IPS-20b (cell line): Measurements from ENCODE around the gene MED25.

ENCODE experiments used
- H3K27ac ChIP-seq: one replicate; pipeline ENCODE4 v1.5.1; 2013; ENCODE audit warnings: low read length
- H3K27me3 ChIP-seq: 2 replicates; pipeline ENCODE4 v1.6.1; 2013; ENCODE audit warnings: mild to moderate bottlenecking, low read length, inconsistent platforms; ENCODE audit not compliant: insufficient read depth
- H3K36me3 ChIP-seq: 2 replicates; pipeline ENCODE4 v1.6.1; 2013; ENCODE audit warnings: low read depth, mild to moderate bottlenecking, inconsistent platforms, low read length, moderate library complexity; ENCODE audit not compliant: insufficient read depth
- H3K4me1 ChIP-seq: 2 replicates; pipeline ENCODE4 v1.6.1; 2013; ENCODE audit warnings: mild to moderate bottlenecking, control low read depth, inconsistent platforms, low read length, moderate library complexity; ENCODE audit not compliant: insufficient read depth
- H3K4me3 ChIP-seq: 2 replicates; pipeline ENCODE4 v1.5.1; 2013; ENCODE audit warnings: mild to moderate bottlenecking, low read length, inconsistent platforms
- H3K9ac ChIP-seq: 2 replicates; pipeline ENCODE4 v1.6.1; 2013; ENCODE audit warnings: low read depth, mild to moderate bottlenecking, inconsistent platforms, low read length, moderate library complexity
- H3K9me3 ChIP-seq: 2 replicates; pipeline ENCODE4 v1.6.1; 2013; ENCODE audit warnings: mild to moderate bottlenecking, low read depth, low read length, inconsistent platforms; ENCODE audit not compliant: insufficient read depth

Gene MED25

DNA sequence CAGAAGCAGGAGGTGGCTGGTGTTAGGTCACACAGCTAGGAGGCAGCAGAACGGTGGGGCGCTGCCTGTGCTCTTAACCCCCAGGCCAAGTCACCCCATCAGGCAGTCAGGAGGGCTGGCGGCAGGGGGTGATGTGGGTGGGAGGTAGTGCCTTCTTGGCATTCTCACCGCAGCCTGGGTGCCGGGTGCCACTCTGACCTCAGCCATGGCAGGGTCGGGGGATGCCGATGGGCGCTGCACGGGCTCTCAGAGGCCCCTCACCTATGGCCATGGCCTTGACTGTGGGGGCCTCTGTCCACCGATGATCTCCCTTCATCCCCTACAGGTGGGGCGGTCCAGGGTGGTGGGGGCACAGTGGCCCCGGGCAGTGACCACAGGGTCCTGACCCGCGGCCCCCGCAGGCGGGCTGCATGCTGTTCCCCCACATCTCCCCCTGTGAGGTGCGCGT is 38.5 kb downstream of the MED25 start:
- Histone ChIP-seq H3K9ac (no peak overlapping the region), H3K9me3 (no peaks in the 10 kb centered on the region), H3K4me3 (no peak overlapping the region), H3K36me3 (peaks cover 82% of the 10 kb centered on the region), H3K27ac (no peak overlapping the region), H3K27me3 (no peaks in the 10 kb centered on the region), H3K4me1 (peaks cover 7% of the 10 kb centered on the region; the same call in 1 of the 2 replicates)

DNA sequence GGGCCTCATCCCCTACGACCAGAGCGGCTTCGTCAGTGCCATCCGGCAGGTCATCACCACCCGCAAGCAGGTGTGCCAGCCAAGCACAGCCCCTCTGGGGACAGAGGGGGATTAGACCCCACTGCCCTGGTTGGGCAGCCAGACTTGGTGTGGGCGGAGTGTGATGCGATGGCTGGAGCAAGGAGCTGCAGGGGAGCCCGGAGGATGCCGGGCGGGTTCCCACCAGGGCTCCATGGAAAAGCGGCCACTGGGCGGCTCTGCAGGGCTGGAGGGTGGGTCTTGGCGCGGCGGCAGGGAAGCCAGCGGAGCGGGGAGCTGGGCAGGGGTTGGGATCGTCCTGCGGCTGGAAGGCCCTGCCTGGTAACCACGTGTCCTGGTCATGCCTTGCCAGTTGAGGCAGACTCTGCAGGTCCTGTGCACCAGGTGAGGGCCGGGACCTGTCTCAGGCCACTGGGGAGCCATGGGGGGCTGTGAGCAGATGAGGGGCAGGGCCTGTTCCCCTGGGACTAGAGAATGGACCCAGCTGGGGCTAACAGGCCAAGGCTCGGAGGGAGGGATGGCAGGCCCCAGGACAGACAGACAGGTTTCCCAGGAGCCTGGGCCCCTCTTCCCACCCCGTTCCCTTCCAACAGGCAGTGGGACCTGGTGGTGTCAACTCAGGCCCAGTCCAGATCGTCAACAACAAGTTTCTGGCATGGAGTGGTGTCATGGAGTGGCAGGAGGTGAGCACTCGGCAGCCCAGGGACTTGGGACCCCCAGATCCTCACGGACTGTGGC is 39.2 kb downstream of the MED25 start:
- H3K36me3 ChIP-seq: peaks cover 83% of the 10 kb centered on the region
- no peaks in the 10 kb centered on the region for H3K9me3 ChIP-seq
- no peak overlapping the region for H3K27ac ChIP-seq
- no peak overlapping the region for H3K4me3 ChIP-seq
- H3K9ac ChIP-seq: no peak overlapping the region
- no peaks in the 10 kb centered on the region for H3K27me3 ChIP-seq
- H3K4me1 ChIP-seq: peaks cover 6% of the 10 kb centered on the region; the same call in 1 of the 2 replicates

DNA sequence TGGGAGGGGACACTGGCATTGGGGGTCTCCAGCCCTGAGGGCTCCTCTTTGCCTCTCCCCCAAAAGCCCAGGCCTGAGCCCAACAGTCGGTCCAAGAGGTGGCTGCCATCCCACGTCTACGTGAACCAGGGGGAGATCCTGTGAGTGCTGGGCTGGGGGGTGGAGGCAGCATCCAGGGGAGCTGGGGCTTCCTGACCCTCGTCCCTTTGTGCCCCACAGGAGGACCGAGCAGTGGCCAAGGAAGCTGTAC is 39.7 kb downstream of the MED25 start:
- Histone ChIP-seq H3K9me3 (no peaks in the 10 kb centered on the region), H3K4me3 (no peak overlapping the region), H3K36me3 (peaks cover 78% of the 10 kb centered on the region), H3K4me1 (peaks cover under 1% of the 10 kb centered on the region; the same call in 1 of the 2 replicates), H3K27ac (no peak overlapping the region), H3K27me3 (no peaks in the 10 kb centered on the region), H3K9ac (no peak overlapping the region)

DNA sequence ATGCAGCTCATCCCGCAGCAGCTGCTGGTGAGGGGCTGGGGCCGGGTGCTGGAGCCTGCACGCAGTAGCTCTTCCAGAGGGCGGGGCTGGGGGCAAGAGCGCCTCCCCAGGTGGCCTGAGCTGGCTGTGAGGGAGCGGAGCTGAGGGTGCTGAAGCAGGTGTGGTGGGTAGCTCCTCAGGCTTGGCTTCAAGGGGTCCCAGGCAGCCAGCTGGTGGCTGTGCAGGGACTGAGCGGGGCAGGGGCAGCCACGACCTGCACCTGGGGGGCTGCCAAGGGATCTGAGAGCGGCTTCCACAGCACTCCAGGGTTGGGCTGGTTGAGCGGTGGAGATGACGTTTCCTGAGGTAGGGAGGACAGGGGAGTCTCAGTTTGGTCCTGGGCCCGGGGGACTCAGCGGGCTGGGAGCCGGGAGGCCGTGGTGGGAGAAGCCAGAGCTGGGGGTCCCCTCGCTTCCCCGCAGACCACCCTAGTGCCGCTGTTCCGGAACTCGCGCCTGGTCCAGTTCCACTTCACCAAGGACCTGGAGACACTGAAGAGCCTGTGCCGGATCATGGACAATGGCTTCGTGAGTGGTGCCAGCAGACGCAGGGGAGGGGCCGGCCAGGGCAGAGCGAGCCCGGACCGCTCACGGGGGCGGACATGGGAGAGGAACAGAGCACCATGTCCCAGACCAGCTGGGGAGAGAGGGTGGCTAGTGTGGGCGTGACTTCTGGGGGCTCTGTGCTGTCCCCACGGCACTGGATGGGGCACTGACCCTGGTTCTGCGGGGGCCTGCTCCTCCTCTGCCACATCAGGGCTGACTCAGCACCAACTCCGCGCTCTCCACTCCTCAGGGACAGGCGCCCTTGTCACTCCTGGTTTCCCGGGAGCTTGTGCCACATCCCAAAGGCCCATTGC is 40.2 kb downstream of the MED25 start:
- H3K4me3 ChIP-seq: no peak overlapping the region
- no peaks in the 10 kb centered on the region for H3K27me3 ChIP-seq
- H3K9me3 ChIP-seq: no peaks in the 10 kb centered on the region
- H3K36me3 ChIP-seq: peaks cover 80% of the 10 kb centered on the region
- H3K27ac ChIP-seq: no peak overlapping the region
- no peaks in the 10 kb centered on the region for H3K4me1 ChIP-seq
- H3K9ac ChIP-seq: no peak overlapping the region

DNA sequence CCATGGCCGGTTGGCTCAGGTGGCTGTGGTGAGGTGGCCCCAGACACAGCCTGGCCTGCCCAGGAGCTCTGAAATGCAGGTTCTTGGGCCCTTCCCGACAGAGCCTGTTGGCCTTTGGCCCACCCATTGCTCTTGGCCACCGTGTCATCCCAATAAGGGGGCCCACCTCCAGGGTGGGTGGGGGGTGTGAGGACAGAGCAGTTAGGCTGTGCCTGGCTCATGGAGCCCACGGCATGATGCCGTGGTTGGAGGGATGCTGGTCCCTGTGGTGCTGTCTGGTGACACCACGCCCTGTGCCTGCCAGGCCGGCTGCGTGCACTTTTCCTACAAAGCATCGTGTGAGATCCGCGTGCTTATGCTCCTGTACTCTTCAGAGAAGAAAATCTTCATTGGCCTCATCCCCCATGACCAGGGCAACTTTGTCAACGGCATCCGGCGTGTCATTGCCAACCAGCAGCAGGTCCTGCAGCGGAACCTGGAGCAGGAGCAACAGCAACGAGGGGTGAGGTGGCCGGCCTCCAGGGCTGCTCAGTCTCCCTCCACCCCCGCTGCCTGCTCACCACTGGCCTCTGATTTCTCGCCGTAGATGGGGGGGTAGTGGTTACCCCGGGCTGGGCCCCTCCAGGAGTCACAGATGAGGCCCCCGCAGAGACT is 41.7 kb downstream of the MED25 start:
- H3K9me3 ChIP-seq: no peaks in the 10 kb centered on the region
- H3K36me3 ChIP-seq: peaks cover 90% of the 10 kb centered on the region
- H3K27ac ChIP-seq: no peak overlapping the region
- H3K9ac ChIP-seq: no peak overlapping the region
- H3K27me3 ChIP-seq: no peaks in the 10 kb centered on the region
- H3K4me3 ChIP-seq: no peak overlapping the region
- no peaks in the 10 kb centered on the region for H3K4me1 ChIP-seq

DNA sequence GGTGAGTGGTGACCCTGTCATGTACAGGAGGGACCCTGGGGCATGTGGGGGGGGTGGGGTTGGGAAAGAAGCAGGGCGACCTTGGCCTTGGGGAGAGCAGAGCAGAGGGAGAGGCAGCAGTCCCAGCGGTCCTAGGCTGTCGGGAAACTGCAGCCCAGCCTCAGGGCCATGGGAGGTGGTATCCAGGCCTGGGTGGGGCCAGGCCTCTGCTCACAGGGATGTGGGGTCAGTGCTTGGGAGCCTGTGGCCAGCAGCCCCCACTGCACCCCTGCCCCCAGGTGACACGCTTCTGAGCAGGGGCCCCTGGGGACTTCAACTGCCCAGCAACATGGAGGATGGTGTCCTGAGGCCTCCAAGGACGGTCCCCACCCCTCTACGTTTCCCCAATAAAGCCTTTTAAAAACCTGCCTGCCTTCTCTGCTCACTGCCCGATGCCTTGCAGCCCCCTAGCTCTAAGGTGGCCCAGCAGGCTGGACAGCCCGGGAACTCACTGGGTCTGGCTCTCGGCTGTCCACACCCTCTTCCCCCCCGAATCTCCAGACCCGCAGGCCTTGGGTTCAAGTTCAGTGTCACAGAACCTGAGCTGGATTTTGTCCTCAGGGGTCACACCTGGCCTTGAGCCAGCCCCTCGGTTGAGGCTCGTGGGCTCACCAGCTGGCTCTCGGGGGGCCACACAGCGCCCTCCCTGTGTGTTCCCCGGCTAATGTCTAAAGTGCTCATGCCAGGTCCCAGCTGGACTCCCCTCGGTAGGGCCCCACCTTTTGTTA is 42.4 kb downstream of the MED25 start:
- H3K27me3 ChIP-seq: no peaks in the 10 kb centered on the region
- no peak overlapping the region for H3K4me3 ChIP-seq
- no peaks in the 10 kb centered on the region; the same call in 1 of the 2 replicates for H3K4me1 ChIP-seq
- no peak overlapping the region for H3K27ac ChIP-seq
- H3K36me3 ChIP-seq: peaks cover 86% of the 10 kb centered on the region
- no peak overlapping the region for H3K9ac ChIP-seq
- H3K9me3 ChIP-seq: no peaks in the 10 kb centered on the region

DNA sequence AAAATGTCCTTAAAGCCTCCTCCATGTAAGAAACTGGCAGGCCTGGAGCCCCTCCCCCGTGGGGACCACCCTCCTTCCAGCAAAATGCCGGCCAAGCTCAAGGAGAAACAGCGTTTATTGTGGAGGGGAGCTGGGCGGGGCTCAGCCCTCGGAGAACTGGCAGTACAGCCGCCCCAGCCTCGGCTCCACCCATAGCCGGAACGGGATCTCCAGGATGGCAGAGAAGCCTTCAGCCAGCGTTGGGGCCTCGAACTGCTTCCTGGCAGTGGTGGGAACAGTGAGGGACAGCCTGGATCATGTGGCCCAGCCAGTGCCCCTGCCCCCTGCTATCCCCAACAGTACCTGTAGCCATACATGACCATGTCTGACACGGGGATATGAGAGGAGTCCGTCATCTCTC is 43.0 kb downstream of the MED25 start:
- Histone ChIP-seq H3K27me3 (no peaks in the 10 kb centered on the region), H3K4me1 (peaks cover 2% of the 10 kb centered on the region; the same call in 1 of the 2 replicates), H3K4me3 (no peak overlapping the region), H3K9me3 (no peaks in the 10 kb centered on the region), H3K9ac (no peak overlapping the region), H3K27ac (no peak overlapping the region), H3K36me3 (peaks cover 81% of the 10 kb centered on the region)

DNA sequence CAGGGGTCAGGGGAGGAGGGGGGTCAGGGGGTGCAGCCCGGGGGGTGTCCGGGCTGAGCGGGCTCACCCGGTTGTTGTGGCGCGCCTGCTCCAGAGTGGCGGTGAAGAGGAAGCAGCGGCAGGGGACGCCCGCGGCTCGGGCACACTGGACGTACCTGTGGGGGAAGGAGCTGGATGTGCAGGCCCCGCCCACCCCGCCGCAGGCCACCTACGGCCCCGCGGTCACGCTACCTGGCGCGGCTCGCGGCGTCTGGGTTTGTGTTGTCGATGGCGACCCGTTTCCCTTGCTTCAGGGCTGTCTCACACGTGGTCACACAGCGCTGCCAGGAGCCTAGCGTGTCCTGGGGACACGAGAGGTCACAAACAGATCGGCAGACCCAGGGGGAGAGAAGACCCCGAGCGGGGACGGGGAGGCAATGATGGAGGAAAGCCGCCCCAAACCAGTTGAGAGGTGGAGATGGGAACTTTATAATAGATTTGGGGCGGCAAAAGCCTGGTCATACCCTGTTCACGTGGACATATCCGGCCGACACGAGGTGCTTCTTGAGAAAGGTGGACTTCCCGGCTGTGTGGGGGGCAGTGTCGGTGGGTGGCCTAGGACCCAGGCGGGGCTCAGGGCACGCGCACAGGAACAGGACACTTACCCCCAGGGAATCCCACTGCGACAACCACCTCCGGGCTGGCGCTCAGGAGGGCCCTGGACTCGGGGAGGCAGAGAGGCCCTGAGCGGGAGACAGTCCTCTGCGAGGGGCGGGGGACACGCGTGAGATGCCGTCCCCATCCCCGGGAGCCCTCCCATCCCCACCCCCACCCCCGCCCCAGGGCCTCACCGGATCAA is 43.7 kb downstream of the MED25 start:
- Histone ChIP-seq H3K4me1 (peaks cover 5% of the 10 kb centered on the region; the same call in 1 of the 2 replicates), H3K9me3 (no peaks in the 10 kb centered on the region), H3K27ac (no peak overlapping the region), H3K27me3 (no peaks in the 10 kb centered on the region), H3K36me3 (peaks cover 74% of the 10 kb centered on the region), H3K9ac (no peak overlapping the region), H3K4me3 (no peak overlapping the region)

DNA sequence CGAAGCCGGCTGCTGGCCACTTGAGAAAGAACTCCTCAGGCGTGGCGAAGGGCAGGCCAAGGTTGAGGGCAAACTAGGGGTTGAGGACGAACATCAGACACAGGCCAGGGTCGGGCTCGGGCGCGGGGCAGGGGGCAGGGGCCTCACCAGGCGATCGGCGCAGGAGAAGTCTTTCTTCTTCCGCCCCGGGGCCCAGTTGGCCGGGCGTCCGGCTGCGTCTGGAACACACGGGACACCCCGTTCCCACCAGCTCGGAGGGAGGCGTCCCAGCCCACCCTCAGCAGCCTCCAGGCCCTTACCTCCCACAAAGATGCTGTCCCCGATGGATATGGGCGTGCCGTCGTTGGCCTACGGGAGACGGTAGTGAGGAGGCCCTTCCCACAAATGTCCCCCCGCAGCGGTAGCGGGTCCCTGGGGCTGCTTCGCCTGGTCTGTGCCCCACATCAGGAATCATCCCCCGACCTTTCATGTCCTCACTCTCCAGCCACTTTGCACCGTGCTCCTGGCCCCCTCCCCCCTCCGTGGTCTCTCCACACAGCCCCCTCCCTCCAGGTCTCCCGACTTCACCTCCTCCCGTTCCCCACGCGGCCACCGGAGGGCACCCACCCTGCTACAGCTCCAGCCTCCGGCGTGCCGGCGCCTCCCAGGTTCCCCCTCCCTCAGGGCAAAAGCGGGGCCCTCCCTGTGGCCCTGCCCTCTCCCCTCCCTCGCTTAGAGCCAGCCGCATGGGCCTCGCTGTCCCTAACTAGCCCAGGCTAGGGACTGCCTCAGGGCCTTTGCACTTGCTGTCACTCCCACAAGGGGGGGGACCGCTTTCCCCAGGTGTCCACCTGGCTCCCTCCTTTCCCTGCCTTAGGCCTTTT is 44.5 kb downstream of the MED25 start:
- Histone ChIP-seq H3K36me3 (peaks cover 66% of the 10 kb centered on the region), H3K4me1 (peaks cover 5% of the 10 kb centered on the region; the same call in 1 of the 2 replicates), H3K27ac (no peak overlapping the region)

More for the DNA sequence above, 44.5 kb downstream of the MED25 start:
- H3K9ac ChIP-seq: no peak overlapping the region
- no peak overlapping the region for H3K4me3 ChIP-seq
- H3K9me3 ChIP-seq: no peaks in the 10 kb centered on the region
- H3K27me3 ChIP-seq: no peaks in the 10 kb centered on the region
